ENCODE data around the gene PARD6B.
"Not testable (repeated sequence)": the region's sequence is repeated elsewhere in the genome, so short reads cannot be mapped to it uniquely, and the experiment has no call there.

PARD6B gene

GRCh38 chr20:50701041-50701963 is 30.1 kb upstream of the PARD6B start:
- Histone ChIP-seq H3K27ac (ENCODE audit: low read length) (no peak overlapping the region), H4K20me1 (ENCODE audit: insufficient read depth, low read length) (no peaks in the 10 kb centered on the region), H3K4me3 (ENCODE audit: low read length) (no peak overlapping the region), H2AFZ (ENCODE audit: low read depth, low read length) (no peak overlapping the region), H3K79me2 (ENCODE audit: low read length) (no peaks in the 10 kb centered on the region), H3K9me3 (ENCODE audit: insufficient read depth, low read length) (no peaks in the 10 kb centered on the region), H3K36me3 (replicated peaks; ENCODE audit: low read depth, low read length) (no peaks in the 10 kb centered on the region), H3K9ac (ENCODE audit: low read length) (no peak overlapping the region), H3K4me1 (ENCODE audit: low read length) (no peaks in the 10 kb centered on the region), H3K27me3 (ENCODE audit: low read depth, low read length) (peaks cover 12% of the 10 kb centered on the region; the same call in 1 of the 2 replicates), H3K4me2 (ENCODE audit: low read length) (no peak overlapping the region)
- TF ChIP-seq EZH2phosphoT487 (IDR thresholded peaks at IDR 0.05; ENCODE audit: low read depth) = no peak

GRCh38 chr20:50703651-50704438 is 27.5 kb upstream of the PARD6B start:
- H3K4me1 ChIP-seq (ENCODE audit: low read length); H3K4me3 ChIP-seq (ENCODE audit: low read length); H4K20me1 ChIP-seq (ENCODE audit: insufficient read depth, low read length); H3K36me3 ChIP-seq (replicated peaks; ENCODE audit: low read depth, low read length); H3K79me2 ChIP-seq (ENCODE audit: low read length); H2AFZ ChIP-seq (ENCODE audit: low read depth, low read length); H3K9me3 ChIP-seq (ENCODE audit: insufficient read depth, low read length); H3K4me2 ChIP-seq (ENCODE audit: low read length); H3K27ac ChIP-seq (ENCODE audit: low read length); H3K9ac ChIP-seq (ENCODE audit: low read length): not testable (repeated sequence)
- H3K27me3 ChIP-seq (ENCODE audit: low read depth, low read length) = peaks cover 12% of the 10 kb centered on the region; the same call in 1 of the 2 replicates

- Histone ChIP-seq H3K27me3 (ENCODE audit: low read depth, low read length) (peaks cover 8% of the 10 kb centered on the region; the same call in 1 of the 2 replicates), H3K9me3 (ENCODE audit: insufficient read depth, low read length) (no peaks in the 10 kb centered on the region), H4K20me1 (ENCODE audit: insufficient read depth, low read length) (no peaks in the 10 kb centered on the region), H3K36me3 (replicated peaks; ENCODE audit: low read depth, low read length) (no peaks in the 10 kb centered on the region), H3K9ac (ENCODE audit: low read length) (no peak overlapping the region), H3K79me2 (ENCODE audit: low read length) (no peaks in the 10 kb centered on the region), H2AFZ (ENCODE audit: low read depth, low read length) (no peak overlapping the region), H3K4me3 (ENCODE audit: low read length) (no peak overlapping the region), H3K4me2 (ENCODE audit: low read length) (no peak overlapping the region), H3K4me1 (ENCODE audit: low read length) (no peaks in the 10 kb centered on the region), H3K27ac (ENCODE audit: low read length) (no peak overlapping the region)
- TF ChIP-seq CTCF (IDR thresholded peaks at IDR 0.05; ENCODE audit: low read depth, low read length) (no peak), EZH2phosphoT487 (IDR thresholded peaks at IDR 0.05; ENCODE audit: low read depth) (no peak)
Observed at GRCh38 chr20:50704514-50704913, 26.9 kb upstream of the PARD6B start.

GRCh38 chr20:50704971-50705370 is 26.4 kb upstream of the PARD6B start:
- Histone ChIP-seq H3K27ac (ENCODE audit: low read length) (no peak overlapping the region), H3K9me3 (ENCODE audit: insufficient read depth, low read length) (no peaks in the 10 kb centered on the region), H3K4me3 (ENCODE audit: low read length) (no peak overlapping the region), H3K36me3 (replicated peaks; ENCODE audit: low read depth, low read length) (no peaks in the 10 kb centered on the region), H2AFZ (ENCODE audit: low read depth, low read length) (no peak overlapping the region), H3K79me2 (ENCODE audit: low read length) (no peaks in the 10 kb centered on the region), H3K4me2 (ENCODE audit: low read length) (no peak overlapping the region), H3K27me3 (ENCODE audit: low read depth, low read length) (peaks cover 6% of the 10 kb centered on the region; the same call in 1 of the 2 replicates), H3K4me1 (ENCODE audit: low read length) (no peaks in the 10 kb centered on the region), H3K9ac (ENCODE audit: low read length) (no peak overlapping the region), H4K20me1 (ENCODE audit: insufficient read depth, low read length) (no peaks in the 10 kb centered on the region)
- TF ChIP-seq EZH2phosphoT487 (IDR thresholded peaks at IDR 0.05; ENCODE audit: low read depth) (no peak), CTCF (IDR thresholded peaks at IDR 0.05; ENCODE audit: low read depth, low read length) (no peak)

All from OCI-LY3 (cell line).